ENCODE data around the gene LZTS2. TPM values are rescaled to one million over a fixed set of nuclear protein-coding genes. Genes with fewer than 3 reads are reported as not detected.

LZTS2 gene
- total RNA-seq, 4 donors from 2014 or later = 41.8 to 86.8 (median 56.6) TPM

DNA sequence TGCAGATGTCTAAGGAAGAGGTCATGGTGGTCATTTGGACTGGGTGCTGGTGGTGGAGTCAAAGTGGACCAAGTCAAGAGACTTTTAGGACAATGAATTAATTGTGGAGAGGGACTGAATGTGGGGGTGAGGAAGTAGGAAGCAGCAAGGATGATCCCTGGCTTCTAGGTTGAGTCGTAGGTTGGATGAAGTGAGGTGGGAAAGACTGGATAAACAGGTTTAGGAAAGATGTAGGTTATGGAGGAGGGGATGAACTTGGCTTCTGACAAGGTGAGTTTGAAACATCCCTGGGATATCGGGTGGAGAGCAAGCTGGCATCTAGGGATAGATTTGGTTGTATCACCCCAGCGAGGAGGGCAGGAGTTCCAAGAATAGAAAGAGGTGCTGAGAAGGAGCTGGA, 22.7 kb upstream of the LZTS2 start:
- no peak for TF ChIP-seq EP300 (IDR thresholded peaks at IDR 0.05; ENCODE audit: low read depth)
- 63 to 76% methylated on average over 3 of the region's 3 CpGs for WGBS, 2 donors (ENCODE audit: low coverage in 1 of 2)
- DNase-seq = no peak
- in situ Hi-C loops (cut with MboI; ENCODE audit: low pct_ligation_motif_present in 1 of 4, low pct_unique_long_range_greater_than_20kb in 1 of 4, low sequenced_read_pairs in 3 of 4) = no loop called here
- H3K4me3 ChIP-seq = no peak overlapping the region
- H3K9me3 ChIP-seq = no peaks in the 10 kb centered on the region
- H3K4me1 ChIP-seq = peaks cover 0 to 11% (median 7%) of the 10 kb centered on the region in 4 donors
- no peaks in the 10 kb centered on the region for H3K27me3 ChIP-seq
- intact Hi-C loops (cut with DNase I; ENCODE audit: low total_unique reads) = no loop called here
- no peak overlapping the region for H3K27ac ChIP-seq
- peaks cover 0 to 8% (median 0%) of the 10 kb centered on the region in 4 donors for H3K36me3 ChIP-seq

DNA sequence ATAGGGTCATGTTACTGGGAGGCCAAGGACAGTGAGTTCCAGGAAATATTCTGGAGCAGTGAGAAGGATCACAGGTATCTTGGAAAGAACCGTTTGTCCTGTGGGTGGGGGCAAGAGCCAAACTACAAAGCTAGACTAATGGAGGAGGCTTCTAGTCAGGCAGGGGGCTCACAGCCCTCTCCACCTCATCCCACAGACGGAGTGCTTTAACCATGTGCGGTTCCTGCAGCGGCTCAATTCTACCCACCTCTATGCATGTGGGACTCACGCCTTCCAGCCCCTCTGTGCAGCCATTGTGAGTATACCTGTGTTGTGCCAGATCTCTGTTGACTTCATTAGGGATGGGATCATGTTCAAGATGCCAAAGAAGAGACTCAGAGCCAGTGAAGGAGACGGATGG, 22.2 kb upstream of the LZTS2 start:
- no peak for TF ChIP-seq EP300 (IDR thresholded peaks at IDR 0.05; ENCODE audit: low read depth)
- TF ChIP-seq POLR2A (IDR thresholded peaks at IDR 0.05) = no peak
- no peak for TF ChIP-seq POLR2AphosphoS5 (IDR thresholded peaks at IDR 0.05)
- TF ChIP-seq, protein P1, sequence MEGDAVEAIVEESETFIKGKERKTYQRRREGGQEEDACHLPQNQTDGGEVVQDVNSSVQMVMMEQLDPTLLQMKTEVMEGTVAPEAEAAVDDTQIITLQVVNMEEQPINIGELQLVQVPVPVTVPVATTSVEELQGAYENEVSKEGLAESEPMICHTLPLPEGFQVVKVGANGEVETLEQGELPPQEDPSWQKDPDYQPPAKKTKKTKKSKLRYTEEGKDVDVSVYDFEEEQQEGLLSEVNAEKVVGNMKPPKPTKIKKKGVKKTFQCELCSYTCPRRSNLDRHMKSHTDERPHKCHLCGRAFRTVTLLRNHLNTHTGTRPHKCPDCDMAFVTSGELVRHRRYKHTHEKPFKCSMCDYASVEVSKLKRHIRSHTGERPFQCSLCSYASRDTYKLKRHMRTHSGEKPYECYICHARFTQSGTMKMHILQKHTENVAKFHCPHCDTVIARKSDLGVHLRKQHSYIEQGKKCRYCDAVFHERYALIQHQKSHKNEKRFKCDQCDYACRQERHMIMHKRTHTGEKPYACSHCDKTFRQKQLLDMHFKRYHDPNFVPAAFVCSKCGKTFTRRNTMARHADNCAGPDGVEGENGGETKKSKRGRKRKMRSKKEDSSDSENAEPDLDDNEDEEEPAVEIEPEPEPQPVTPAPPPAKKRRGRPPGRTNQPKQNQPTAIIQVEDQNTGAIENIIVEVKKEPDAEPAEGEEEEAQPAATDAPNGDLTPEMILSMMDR (IDR thresholded peaks at IDR 0.05) = no peak
- in situ Hi-C loops (cut with MboI; ENCODE audit: low pct_ligation_motif_present in 1 of 4, low pct_unique_long_range_greater_than_20kb in 1 of 4, low sequenced_read_pairs in 3 of 4) = no loop called here
- DNase-seq = no peak

DNA sequence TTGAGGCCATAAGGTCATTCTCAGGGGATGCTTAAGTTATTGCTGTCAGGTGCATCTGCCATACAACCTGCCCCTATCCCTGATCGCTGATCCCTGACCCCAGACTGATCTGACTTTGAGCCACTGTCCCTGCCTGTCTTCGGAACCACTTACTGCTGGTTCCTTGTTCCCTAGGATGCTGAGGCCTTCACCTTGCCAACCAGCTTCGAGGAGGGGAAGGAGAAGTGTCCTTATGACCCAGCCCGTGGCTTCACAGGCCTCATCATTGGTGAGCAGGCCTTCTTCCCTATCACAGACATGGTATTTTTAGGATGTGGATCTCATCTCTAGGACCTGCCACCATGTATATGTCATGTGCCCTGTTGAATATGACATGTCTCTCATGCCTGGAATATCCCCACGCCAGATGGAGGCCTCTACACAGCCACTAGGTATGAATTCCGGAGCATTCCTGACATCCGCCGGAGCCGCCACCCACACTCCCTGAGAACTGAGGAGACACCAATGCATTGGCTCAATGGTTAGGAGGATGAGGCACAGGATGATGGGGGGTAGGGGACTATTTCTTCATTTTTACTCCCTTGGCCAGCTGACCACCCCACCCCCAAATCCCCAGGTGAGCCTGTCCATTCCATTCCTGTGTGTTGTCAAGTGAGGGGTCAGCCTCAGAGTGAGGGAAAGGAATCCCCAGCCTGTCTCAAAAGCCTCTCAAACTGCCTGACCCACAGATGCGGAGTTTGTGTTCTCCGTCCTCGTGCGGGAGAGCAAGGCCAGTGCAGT, 21.3 kb upstream of the LZTS2 start:
- Histone ChIP-seq H3K36me3 (peaks cover 0 to 8% (median 0%) of the 10 kb centered on the region in 4 donors), H3K27ac (no peak overlapping the region), H3K4me1 (no peaks in the 10 kb centered on the region), H3K27me3 (no peaks in the 10 kb centered on the region), H3K9me3 (no peaks in the 10 kb centered on the region), H3K4me3 (no peak overlapping the region)
- intact Hi-C loops (cut with DNase I; ENCODE audit: low total_unique reads) = no loop called here
- 93 to 97% methylated on average over 5 to 13 of the region's 13 CpGs for WGBS, 2 donors (ENCODE audit: low coverage in 1 of 2)
- TF ChIP-seq POLR2A (IDR thresholded peaks at IDR 0.05) = no peak
- no peak for TF ChIP-seq EP300 (IDR thresholded peaks at IDR 0.05; ENCODE audit: low read depth)
- TF ChIP-seq, protein P1 (IDR thresholded peaks at IDR 0.05) = no peak
- TF ChIP-seq POLR2AphosphoS5 (IDR thresholded peaks at IDR 0.05) = no peak
- no peak for DNase-seq
- in situ Hi-C loops (cut with MboI; ENCODE audit: low pct_ligation_motif_present in 1 of 4, low pct_unique_long_range_greater_than_20kb in 1 of 4, low sequenced_read_pairs in 3 of 4) = no loop called here

More for the DNA sequence above, 22.2 kb upstream of the LZTS2 start:
- Histone ChIP-seq H3K9me3 (no peaks in the 10 kb centered on the region), H3K27me3 (no peaks in the 10 kb centered on the region), H3K36me3 (peaks cover 0 to 8% (median 0%) of the 10 kb centered on the region in 4 donors), H3K27ac (no peak overlapping the region), H3K4me1 (peaks cover 0 to 6% (median 1%) of the 10 kb centered on the region in 4 donors), H3K4me3 (no peak overlapping the region)
- intact Hi-C loops (cut with DNase I; ENCODE audit: low total_unique reads) = no loop called here
- WGBS, 2 donors (ENCODE audit: low coverage in 1 of 2) = 80 to 100% methylated on average over 1 to 6 of the region's 6 CpGs

DNA sequence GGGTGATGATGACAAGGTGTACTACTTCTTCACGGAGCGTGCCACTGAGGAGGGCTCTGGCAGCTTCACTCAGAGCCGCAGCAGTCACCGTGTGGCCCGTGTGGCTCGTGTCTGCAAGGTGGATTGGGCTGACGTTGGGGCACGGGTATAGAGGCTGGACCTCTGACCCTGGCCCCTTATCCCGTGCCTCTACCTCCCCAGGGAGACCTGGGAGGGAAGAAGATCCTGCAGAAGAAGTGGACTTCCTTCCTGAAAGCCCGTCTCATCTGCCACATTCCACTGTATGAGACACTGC, 20.8 kb upstream of the LZTS2 start:
- no peak overlapping the region for H3K27ac ChIP-seq
- no peak for DNase-seq
- H3K9me3 ChIP-seq = no peaks in the 10 kb centered on the region
- in situ Hi-C loops (cut with MboI; ENCODE audit: low pct_ligation_motif_present in 1 of 4, low pct_unique_long_range_greater_than_20kb in 1 of 4, low sequenced_read_pairs in 3 of 4) = no loop called here
- H3K4me1 ChIP-seq = no peaks in the 10 kb centered on the region
- no peak for TF ChIP-seq EP300 (IDR thresholded peaks at IDR 0.05; ENCODE audit: low read depth)
- TF ChIP-seq, protein P1 (IDR thresholded peaks at IDR 0.05) = no peak
- no peak for TF ChIP-seq POLR2A (IDR thresholded peaks at IDR 0.05)
- no peak for TF ChIP-seq POLR2AphosphoS5 (IDR thresholded peaks at IDR 0.05)
- 85% methylated on average over 10 of the region's 10 CpGs; no CpG with 5 or more reads in 1 of the 2 donors for WGBS, 2 donors (ENCODE audit: low coverage in 1 of 2)
- no peak overlapping the region for H3K4me3 ChIP-seq
- no peaks in the 10 kb centered on the region for H3K27me3 ChIP-seq
- H3K36me3 ChIP-seq = peaks cover 0 to 8% (median 0%) of the 10 kb centered on the region in 4 donors
- intact Hi-C loops (cut with DNase I; ENCODE audit: low total_unique reads) = no loop called here
